ENCODE data around the gene IFT25.
A peak's percentile ranks its signal among the peaks of the same experiment; 100 is the strongest.

IFT25 gene

DNA sequence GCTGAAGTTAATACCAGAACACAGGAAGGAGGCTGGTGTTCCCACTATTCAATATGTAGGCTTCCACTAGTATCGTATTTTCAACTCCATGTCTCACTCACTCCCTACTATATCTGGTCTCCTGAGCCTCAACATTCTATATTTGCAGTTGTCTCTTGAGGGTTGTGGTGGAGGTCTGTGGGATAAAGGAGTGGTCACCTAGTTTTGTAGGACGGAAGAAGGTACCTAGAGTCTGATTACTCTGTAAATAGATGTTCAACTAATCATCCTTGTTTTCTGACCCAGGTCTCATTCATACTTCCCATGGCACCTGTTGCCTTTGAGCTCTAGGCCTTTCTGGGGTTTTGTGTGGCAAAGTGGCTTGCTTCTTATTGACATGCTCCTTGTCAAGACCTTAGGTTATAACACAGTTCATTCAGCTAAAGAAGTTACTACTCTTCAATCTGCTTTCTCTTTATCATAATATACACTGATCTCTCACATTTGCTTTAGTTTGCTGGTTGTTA lies 18.1 kb downstream of the IFT25 start:
- no peak for DNase-seq

GRCh38 chr1:53919675-53920066 lies 25.8 kb downstream of the IFT25 start:
- no peak for DNase-seq

GRCh38 chr1:53918343-53918742 lies 27.2 kb downstream of the IFT25 start:
- DNase-seq: no peak

DNA sequence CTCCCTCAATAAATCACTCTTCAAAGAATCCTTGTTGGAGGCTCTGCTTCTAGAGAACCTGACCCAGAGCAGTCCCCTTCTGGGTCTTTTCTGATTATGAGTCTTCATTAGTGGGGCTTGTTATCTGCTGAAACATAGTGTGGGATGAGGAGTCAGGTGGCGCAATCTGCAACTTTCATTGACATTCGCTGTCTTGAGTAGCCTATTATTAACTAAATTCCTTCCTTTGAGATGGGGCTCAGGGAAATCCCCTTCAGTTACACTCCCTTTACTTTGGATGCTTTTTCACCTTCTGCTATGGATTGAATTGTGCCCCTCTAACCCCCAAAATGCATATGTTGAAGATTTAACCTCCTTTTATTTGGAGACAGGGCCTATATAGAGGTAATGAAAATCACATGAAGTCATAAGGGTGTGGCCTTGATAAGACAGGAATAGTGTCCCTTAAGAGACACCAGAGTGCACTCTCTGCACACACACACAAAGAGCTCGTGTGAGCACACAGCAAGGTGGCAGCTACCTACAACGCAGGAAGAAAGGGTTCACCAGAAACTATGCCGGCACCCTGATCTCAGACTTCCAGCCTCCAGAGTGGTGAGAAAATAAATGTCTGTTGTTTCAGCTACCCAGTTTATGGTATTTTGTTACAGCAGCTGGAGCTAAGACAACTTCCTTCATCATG lies 32.0 kb downstream of the IFT25 start:
- DNase-seq: no peak

DNA sequence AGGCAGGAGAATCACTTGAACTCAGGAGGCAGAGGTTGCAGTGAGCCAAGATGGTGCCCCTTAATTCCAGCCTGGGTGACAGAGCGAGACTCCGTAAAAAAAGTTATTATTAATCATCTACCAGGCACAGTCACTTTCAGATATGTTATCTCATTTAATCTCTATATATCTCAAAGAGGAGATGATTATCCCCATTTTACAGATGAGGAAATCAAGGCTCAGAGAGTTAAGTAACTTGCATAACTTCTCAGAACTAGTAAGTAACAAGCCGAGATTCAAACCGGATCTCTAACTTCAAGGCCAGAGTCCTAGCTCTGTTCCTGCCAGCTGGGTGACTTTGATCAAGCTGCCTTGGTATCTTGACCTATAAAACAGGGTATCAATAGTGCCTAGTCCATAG lies 34.1 kb downstream of the IFT25 start:
- DNase-seq: no peak

DNA sequence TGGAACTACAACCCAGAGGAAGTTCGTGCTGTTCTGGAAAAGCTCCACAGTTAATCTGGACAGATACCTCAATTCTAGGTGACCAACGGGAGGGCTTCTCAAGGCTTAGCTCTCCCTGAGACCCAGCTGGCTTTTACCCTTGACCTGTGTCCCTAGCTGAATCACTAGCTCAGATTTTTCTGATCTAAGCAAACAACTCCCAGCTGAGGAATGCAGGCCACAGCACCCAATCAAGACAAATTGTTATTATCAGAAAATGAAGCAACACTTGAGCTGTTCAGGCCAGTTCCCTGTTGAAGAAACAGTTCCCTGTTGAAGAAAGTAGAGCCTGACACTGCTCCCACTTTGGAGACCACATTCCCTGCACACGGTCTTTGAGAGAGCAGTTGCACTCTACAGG lies 35.6 kb downstream of the IFT25 start:
- no peak for DNase-seq

DNA sequence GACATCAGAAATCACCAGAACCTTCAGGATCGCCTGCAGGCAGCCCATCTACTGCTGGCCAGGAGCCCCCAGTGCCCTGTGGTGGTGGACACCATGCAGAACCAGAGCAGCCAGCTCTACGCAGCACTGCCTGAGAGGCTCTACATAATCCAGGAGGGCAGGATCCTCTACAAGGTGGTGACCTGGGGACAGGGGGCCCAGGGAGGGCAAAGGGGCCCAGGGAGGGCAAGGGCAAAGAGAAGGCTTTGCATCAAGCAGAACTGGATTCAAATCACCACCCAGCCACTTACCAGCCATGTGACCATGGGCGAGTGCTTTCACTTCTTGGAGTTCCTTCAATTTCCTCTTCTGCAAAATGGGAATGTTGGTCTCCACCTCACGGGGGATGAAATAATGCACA lies 39.4 kb downstream of the IFT25 start:
- DNase-seq: no peak

- DNase-seq: no peak
Measured at GRCh38 chr1:53905509-53905908, 40.0 kb downstream of the IFT25 start.

GRCh38 chr1:53902235-53903138 lies 43.0 kb downstream of the IFT25 start:
- no peak for DNase-seq

GRCh38 chr1:53899708-53900107 lies 45.8 kb downstream of the IFT25 start:
- DNase-seq: no peak

DNA sequence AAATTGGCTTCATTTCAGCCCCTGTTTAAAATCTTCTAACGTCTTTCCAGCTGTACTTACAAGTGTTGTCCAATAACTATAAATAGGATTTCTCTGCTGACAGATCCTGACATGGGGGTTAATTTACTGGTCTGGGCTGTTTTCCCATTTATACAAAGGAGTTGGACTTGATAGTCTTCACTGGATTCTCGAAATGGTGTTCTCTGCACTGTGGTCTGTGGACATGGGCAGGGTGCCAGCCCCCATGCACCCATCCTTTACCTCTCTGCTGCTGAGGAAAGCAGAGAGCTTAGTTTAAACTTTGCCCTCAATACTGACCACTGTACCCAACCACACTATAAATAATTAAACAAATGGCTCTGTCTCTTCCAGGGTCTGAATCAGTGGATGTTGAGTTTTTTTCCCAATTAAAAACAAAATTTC lies 46.3 kb downstream of the IFT25 start:
- DNase-seq: no peak

- no peak for DNase-seq
Measured at GRCh38 chr1:53896635-53897229, 48.8 kb downstream of the IFT25 start.

- DNase-seq: no peak
Measured at GRCh38 chr1:53895421-53895820, 50.1 kb downstream of the IFT25 start.

GRCh38 chr1:53894644-53895043 lies 50.9 kb downstream of the IFT25 start:
- DNase-seq: no peak

DNA sequence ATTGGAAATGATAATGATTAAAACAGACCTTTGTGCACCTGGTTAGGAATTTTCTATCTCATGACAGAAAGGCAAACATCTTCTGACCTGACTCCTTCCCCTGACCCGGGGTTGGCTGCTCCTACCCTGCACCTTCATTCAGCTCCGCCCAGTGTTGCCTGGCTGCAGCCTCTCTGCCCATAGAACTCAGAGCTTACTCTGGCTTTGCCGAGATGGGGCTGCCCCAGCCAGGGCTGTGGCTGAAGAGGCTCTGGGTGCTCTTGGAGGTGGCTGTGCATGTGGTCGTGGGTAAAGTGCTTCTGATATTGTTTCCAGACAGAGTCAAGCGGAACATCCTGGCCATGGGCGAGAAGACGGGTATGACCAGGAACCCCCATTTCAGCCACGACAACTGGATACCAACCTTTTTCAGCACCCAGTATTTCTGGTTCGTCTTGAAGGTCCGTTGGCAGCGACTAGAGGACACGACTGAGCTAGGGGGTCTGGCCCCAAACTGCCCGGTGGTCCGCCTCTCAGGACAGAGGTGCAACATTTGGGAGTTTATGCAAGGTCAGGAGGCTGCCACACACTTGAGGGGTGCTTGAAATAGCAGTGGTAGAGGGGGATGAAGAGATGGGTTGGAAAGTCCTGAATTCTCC lies 51.4 kb downstream of the IFT25 start, which contains the start of gene DIO1:
Gene DIO1 (plus strand): TSS at position 189 of the 638 bp plus-strand sequence. CDS start 24 bp downstream, at position 213.
- no peak for DNase-seq

DNA sequence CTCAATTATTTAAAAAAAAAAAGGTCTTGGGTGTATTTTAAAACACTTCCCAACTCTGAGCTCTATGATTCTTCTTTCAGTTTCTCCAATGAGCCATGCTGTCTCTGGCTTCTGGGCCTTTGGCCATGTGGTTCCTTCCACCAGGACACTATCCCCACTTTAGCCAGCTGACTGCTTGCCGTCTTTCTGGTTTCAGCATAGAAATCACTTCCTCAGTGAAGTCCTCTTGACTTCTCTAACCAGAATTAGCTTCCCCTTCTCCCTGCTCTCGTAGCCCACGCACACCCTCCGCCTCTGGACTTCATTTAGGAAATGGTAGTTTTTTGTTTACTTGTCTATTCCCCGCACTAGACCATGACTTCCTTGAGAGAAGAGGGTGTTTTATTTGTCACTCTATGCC lies 52.6 kb downstream of the IFT25 start:
- no peak for DNase-seq

DNA sequence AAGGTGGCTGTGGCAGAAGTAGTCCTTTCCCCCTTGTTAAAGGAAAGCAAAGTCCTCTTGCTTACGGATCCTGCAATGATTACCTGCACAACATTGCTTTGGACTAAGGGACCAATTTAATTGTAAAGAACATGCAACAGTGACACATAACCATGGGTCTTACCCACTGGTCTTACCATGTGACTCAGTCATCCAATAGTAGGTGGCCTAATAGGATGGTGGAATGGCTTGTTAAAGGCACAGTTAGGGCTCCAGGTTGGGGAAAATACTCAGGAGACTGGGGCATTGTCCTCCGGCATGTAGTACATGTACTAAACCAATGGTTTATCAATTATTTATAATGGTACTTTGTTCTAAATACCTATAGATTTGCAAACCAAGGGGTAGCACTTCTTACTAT lies 53.8 kb downstream of the IFT25 start:
- no peak for DNase-seq

DNA sequence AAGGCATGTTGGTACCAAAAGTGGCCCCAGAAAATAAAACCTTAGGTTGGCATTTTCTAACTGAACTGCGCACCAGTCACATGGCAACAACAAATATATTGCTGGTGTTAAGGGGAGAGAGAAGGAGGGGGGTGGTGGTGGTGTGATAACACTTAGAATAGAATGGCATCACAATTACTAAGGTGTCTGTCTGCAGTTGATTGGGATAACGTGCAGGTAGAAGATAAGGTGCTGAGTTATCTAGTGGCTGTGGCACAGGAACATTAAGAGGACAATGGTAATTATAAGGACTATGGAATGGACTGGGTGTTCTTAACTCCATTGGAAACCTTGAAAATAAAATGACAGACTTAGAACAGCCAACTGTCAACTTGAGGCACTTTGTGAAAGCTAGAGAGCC lies 54.5 kb downstream of the IFT25 start:
- no peak for DNase-seq

DNA sequence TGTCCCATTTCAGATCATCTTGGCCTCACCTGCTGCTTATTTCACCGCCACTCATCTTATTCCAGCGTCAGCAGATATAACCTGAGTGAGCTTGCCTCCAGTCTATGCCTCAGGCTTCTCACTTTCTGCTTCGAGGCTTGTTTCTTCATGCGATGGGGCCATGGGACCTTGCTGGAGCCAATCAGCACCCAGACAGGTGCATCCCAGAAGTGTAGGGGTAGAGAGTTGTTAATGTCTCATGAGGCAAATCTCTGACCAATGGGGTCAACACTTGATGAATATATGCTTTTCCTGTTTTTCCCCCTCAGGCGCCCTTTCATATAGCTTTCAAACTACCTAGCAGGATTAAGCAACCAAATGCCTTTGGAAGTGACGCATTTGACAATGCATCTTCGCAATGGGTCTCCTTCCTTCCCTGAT lies 55.0 kb downstream of the IFT25 start:
- DNase-seq: no peak

DNA sequence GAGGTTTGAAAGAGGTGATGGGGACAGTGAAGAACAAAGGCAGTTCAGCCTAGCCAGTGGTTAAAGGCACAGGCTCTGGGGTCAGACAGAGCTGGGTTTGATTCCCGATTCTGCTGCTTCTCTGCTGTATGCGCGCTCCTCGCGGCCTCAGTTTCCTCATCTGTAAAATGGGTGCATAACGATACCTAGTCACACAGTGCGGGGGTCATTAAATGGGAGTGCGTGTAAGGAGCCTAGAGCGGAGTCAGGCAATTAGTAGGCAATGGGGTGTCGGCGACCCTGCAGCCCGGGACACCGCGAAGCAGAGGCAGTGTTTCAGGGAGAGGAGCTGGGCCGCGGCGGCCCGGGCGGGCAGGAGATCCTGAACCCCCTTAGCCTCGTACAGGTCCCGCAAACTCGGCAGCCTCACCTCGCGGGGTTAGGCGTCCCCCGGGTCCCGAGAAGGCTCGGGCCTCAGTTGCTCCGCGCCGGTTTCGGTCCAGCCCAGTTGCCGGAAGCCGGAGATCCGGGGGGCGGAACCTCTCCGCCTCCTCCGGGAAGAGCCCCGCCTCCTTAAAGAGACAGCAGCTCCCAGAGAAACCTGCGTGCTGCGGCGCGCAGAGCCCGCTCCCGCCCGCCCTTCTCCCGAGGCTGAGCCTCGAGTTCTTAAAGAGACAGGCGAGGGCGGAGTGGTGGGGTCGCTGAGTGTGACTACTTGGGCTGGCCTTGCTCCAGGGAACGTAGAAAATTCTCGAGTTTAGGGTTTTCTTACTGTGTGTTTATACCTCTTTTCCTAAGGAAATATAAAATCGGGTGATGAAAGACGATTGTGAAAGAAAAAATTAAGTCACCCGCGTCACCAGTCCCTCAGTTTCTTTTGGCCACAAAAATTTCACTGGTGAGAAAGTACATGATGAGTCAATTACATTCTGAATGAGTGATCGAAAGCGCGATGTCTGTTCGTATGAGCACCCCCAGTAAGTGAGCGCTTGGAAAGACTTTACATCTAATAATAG lies 55.9 kb downstream of the IFT25 start, which contains the start of gene YIPF1:
Gene YIPF1 (minus strand): TSS at position 494 of the 995 bp plus-strand sequence. CDS start 860 bp downstream, outside the sequence.
- peak; percentile 81 for DNase-seq

GRCh38 chr1:53888681-53889080 lies 56.8 kb downstream of the IFT25 start:
- DNase-seq: no peak
